ENCODE results near the gene PPP6R1. TPM values are rescaled to one million over a fixed set of nuclear protein-coding genes. Genes with fewer than 3 reads are reported as not detected.

The PPP6R1 gene
- total RNA-seq, 1 experiment from 2014 or later: 96.7 TPM

- Histone ChIP-seq H4K20me1 (ENCODE audit: insufficient read depth) (no peaks in the 10 kb centered on the region), H3K9me3 (ENCODE audit: control insufficient read depth in 1 of 2, insufficient read depth in 1 of 2, low read depth in 1 of 2, low read length in 2 of 2) (no peaks in the 10 kb centered on the region), H3K9me2 (ENCODE audit: insufficient read depth) (no peaks in the 10 kb centered on the region), H3K9ac (ENCODE audit: low read length) (peak overlapping the region; percentile 38), H3K27me3 (ENCODE audit: insufficient read depth, low read length) (no peaks in the 10 kb centered on the region), H3K4me1 (ENCODE audit: control insufficient read depth in 1 of 2, insufficient read depth in 2 of 2, low read length in 2 of 2) (peaks cover 38 to 63% of the 10 kb centered on the region in 2 experiments), H3K27ac (ENCODE audit: low read depth, low read length) (peak overlapping the region; percentile 85), H3K4me2 (ENCODE audit: low read length) (peak overlapping the region; percentile 62), H3K4me3 (replicated peaks in 1 of 2; ENCODE audit: low read depth in 1 of 2, low read length in 2 of 2) (0 out of 4 replicates have a peak overlapping the region, but pooled peaks of 1 of the 2 experiments have one; percentile 23), H3K36me3 (ENCODE audit: control insufficient read depth in 1 of 2, insufficient read depth in 2 of 2, low read length in 2 of 2) (no peaks in the 10 kb centered on the region), H3K79me2 (ENCODE audit: insufficient read depth, low read length) (no peaks in the 10 kb centered on the region), H2AFZ (ENCODE audit: low read depth, low read length, poor library complexity, severe bottlenecking) (no peak overlapping the region)
- ATAC-seq: peak; percentile 46
- POLR2A ChIA-PET: interaction anchor here (1.1 to 2.3 kb wide), 7 partner anchors 20 to 129 kb away, joined by 3 to 7 read pairs (median 5); partner anchors contain the start of genes KMT5C, PPP6R1 and SYT5
- DNase-seq (ENCODE audit: low read depth, low spot score): peak; percentile 88
- CTCF ChIA-PET: interaction anchor here (1.3 kb wide), 1 partner anchor 21 kb away, joined by 3 read pairs; no protein-coding TSS in a partner anchor
- no TSS peak for BruUV-seq (replicated peaks)
- RAD21 ChIA-PET (ENCODE audit: low non-redundant PET in 1 of 2, low total read pairs in 2 of 2, uncharacterized antibody in 2 of 2, unreplicated experiment in 2 of 2): interaction anchor here (0.6 kb wide), 2 partner anchors 53 to 113 kb away, joined by 4 to 7 read pairs; no protein-coding TSS in a partner anchor
- intact Hi-C loops (cut with micrococcal nuclease): loop anchor here (10.0 kb wide), 1 partner anchor 235 kb away; the partner anchor contains the start of gene SHISA7
- no peak for TF ChIP-seq ZFX (IDR thresholded peaks at IDR 0.05)
- no peak for TF ChIP-seq ZNF274 (IDR thresholded peaks at IDR 0.05; ENCODE audit: low read depth, low read length)
- no peak for TF ChIP-seq EGR1 (IDR thresholded peaks at IDR 0.05; ENCODE audit: low read depth)
- no peak for TF ChIP-seq RAD21 (IDR thresholded peaks at IDR 0.05; ENCODE audit: low read depth)
- peak; percentile 62 for TF ChIP-seq MAX (IDR thresholded peaks at IDR 0.05)
- no peak for TF ChIP-seq TCF7L2 (IDR thresholded peaks at IDR 0.05; ENCODE audit: borderline replicate concordance, extremely low read depth, insufficient read depth, insufficient read length)
- peak; percentile 88 for TF ChIP-seq JUND (IDR thresholded peaks at IDR 0.05)
- TF ChIP-seq POLR2A (IDR thresholded peaks at IDR 0.05; ENCODE audit: borderline replicate concordance, extremely low read depth, insufficient read depth, insufficient read length): no peak
- no peak for TF ChIP-seq REST (IDR thresholded peaks at IDR 0.05; ENCODE audit: low read depth)
- TF ChIP-seq FOSL1 (IDR thresholded peaks at IDR 0.05; ENCODE audit: low read depth): peak; percentile 86
- peak; percentile 81 for TF ChIP-seq SIN3A (IDR thresholded peaks at IDR 0.05; ENCODE audit: low read depth)
- no peak for TF ChIP-seq ELF1 (IDR thresholded peaks at IDR 0.05; ENCODE audit: borderline replicate concordance, low read depth)
- TF ChIP-seq CTCF (IDR thresholded peaks at IDR 0.05 in 2 of 3, conservative IDR thresholded peaks at IDR 0.05 in 1 of 3; ENCODE audit: borderline replicate concordance in 1 of 3, insufficient read depth in 1 of 3, low read depth in 2 of 3, low read length in 2 of 3): no peak
- TF ChIP-seq ATF3 (IDR thresholded peaks at IDR 0.05): no peak
- TF ChIP-seq POLR2AphosphoS5 (IDR thresholded peaks at IDR 0.05; ENCODE audit: low read depth, low read length): peak; percentile 53; the same call in 1 of the 2 replicates
- TF ChIP-seq ZBTB33 (IDR thresholded peaks at IDR 0.05; ENCODE audit: extremely low read depth, insufficient replicate concordance, low read length): peak; percentile 50
- no peak for TF ChIP-seq CEBPB (IDR thresholded peaks at IDR 0.05; ENCODE audit: low read depth)
- TF ChIP-seq EZH2phosphoT487 (IDR thresholded peaks at IDR 0.05; ENCODE audit: borderline replicate concordance): no peak
Observed at GRCh38 chr19:55209693-55210472, 48.9 kb downstream of the PPP6R1 start.
